GM04503 (cell line): ENCODE results near the gene GALNT15.

Source experiments
- DNase-seq: peaks from one replicate; pipeline ENCODE4 v3.0.0-alpha.2; 2012; ENCODE audit warnings: low read depth

GALNT15 gene

DNA sequence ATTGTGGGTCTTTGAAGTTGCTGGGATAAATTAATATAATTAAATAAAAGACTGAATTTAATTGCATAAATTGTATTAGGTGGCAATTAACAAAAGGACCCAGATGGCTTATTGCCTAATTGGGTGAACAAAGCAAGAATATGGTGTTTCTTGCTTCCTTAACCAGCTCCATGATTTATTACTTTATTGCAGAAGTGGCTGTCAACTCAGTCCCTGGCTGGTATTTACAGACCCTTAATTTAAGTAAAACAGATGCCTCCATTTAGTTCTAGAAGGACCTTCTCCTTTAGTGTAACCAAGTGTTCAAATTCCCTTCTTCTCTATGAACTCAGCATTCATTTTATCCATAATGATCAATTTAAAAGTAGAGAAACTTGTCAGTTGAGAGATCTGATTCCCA, 55.2 kb downstream of the GALNT15 start:
- no peak for DNase-seq

DNA sequence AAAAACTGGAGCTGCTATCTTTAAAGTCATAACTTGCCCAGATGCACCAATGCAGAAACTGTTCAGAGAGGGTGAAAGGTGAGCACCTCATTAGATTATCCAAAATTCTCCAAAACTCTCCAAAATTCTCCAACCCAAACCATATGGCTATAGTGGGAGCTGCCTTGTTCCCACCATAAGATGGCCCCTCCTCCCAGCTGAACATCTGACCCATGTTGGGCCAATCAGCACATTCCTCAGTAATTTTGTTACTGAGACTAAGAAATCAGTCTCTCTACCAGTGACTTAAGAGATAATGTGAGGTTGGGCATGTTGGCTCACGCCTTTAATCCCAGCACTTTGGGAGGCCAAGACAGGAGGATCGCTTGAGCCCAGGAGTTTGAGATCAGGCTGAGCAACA, 57.5 kb downstream of the GALNT15 start:
- no peak for DNase-seq

DNA sequence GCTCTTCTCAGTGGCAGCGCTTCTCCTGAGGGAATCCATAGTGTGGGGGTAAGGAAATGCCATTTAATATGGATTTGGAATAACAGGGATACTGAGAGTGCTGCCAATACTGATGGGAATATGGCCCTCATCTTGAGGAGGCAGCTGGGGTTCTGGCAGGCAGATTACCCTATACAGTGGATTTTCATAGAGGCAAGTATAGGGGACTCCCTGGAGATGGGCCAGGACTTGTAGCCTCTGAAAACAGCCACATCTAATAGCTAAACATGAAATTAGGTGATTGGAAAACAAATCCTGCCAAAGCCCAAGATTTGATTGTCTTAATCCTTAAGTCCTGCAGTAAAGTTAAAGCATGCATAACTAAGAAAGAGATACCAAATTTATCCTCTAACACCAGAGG, 59.3 kb downstream of the GALNT15 start:
- DNase-seq = no peak

DNA sequence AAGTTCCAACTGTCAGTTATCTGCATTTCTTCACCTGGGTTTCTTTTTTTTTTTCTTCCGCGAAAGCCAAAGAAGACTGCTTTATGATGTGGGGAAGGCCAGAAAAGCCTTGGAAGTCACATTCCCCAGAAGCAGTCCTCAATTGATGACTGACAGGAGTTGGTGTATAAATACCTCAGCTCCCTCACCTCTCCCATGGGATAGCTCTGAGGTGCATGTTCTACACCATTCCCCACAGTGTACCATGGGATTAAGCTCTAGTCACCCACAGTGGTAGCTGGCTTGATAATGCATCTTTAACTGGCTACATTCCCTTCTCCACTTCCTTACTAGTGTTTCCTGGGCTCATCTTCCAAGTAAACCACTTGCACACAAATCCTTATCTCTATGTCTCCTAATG, 59.8 kb downstream of the GALNT15 start:
- DNase-seq = no peak

DNA sequence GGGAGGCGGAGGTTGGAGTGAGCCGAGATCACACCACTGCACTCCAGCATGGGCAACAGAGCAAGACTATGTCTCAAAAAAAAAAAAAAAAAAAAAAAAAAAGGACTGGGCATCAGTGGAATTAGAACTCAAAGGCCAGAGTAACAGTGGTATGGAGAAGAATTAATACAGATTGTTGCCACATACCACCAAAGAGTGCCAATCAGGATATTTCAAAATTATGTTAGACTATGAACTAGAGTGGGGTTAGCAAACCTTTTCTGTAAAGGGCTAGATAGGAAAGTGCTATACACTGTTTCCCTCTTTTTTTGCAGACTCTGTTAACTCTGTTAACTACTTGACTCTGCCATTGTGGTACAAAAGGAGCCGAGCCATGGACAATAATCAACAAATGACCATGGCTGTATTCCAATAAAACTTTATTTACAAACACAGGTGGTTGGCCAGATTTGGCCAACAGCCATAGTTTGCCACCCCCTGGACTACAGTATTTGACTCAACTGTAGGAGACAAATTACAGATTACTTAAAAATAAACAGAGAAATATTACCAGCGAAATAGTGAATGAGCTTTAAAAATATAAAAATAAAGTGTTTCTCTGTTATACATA, 61.7 kb downstream of the GALNT15 start:
- DNase-seq = no peak

DNA sequence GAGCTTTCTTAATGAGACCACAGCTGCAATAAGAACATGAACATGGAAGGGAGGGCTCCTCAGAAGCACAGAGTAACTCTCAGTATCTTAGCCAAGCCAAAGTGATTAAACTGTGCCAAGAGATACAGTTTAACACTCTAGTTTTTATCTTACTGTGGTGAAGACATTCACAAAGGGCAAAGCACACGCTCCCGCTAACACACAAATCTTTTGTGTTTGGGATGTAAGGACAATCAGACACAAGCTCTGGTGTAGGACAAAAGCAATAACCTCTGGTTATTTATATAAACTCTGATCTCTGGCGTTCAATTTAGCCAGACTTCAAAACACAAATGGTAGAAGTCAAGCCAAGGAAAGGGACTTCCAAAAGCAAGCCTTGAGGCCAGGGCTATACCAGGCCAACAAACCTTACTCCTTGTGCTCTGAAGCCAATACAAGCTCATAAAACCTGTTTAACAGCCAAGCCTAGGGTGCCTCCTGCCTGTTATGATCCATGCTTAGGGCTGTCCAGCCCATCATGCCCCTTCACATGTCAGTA, 62.4 kb downstream of the GALNT15 start:
- DNase-seq = no peak

DNA sequence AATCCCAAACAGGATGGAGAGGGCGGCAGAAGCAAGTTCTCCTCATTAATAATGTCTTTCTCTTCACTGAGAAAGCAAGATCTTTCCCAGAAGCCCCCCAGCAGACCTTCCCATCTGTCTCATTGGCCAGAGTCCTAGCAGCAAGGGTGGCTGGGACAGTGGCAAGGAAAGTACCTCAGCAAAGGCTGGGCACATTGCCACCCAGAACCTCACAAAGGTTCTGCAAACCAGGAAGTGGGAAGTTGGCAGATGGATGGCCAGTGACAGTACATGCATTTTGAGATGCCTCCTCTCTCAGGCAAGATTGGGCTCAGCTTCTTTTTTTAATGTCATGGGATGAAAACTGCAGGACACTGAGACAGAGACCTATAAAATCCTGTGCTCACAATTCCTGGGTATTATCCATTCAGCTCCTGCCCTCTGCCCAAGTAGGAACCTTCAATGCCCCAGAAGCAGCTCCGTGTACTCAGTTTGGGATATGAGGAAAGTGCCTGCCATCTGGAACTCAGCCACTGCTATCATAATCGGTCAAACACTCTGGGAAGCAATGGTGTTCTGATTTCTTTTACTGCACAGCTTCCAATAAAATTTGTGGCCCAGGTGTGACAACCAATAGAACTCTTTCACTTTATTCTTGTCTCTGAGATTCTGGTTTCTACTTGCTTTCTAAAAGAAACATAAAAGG, 64.7 kb downstream of the GALNT15 start:
- DNase-seq = no peak

DNA sequence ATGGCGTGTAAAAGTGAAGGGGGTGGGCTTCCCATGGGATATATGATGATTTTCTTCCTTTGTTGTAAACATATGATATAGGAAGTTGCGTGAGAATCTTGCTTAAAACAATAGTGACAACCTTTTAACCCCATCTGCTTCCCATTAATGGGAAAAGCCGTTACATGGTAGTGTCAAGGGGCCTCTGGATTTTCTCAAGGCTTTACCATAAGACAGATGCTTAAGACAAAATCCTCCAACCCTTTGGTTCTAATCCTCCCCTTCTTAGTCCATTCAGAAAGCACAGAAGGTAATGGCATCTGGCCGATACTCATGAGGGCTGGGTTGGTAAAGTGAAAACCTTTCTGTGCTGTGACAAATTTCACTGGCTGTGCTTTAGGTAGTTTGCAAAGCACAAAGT, 65.3 kb downstream of the GALNT15 start:
- DNase-seq = no peak

DNA sequence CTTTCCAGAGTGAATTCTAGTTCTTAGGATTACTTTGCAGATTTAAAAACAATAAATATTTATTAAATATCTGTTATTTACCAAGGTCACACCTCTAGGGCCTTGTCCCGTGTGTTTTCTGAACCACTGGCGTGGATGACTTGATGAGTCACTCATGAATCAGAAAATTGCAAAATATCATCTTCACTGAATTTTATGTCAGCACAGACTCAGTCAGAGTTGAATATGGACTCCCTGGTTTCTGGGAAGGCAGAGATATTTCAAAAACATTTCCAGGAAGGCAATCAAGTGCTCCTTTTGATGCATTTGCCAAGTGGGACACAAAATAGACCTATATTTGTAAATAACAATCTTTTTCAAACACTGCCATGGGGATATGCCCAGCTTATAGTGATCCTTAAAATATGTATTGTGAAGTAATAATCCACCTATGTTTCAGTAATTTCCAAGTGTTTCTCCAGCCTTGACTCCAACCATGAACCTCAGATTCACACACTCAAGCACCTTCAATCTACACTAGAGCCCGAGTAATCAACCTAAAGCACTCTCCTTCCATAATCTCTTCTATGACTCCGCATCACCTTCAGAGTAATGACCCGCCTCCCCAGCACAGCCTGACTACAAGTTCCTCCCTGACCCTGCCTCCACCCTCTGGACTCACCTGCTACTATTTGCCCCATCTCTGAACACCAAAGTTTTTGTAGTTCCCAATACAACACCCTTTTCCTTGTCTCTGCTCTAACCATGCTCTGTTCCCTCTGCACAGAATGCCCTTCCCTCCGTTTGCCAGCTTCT, 65.9 kb downstream of the GALNT15 start:
- DNase-seq = peak; percentile 60

DNA sequence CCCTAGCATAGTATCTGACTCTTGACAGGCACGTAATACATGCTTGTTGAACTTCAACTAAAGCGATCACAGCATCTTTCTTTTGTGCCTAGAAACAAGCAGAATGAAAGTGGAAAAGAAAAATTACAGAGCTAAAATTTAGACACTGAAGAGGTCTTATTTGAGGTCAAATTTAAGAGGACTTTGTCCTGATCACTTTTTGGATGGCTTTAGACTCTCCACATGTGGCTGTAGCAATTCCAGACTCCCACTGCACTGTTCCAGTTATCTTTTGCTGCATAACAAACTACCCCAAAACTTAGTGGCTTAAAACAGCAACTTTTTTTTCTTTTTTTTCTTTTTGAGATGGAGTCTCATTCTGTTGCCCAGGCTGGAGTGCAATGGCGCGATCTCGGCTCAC, 66.7 kb downstream of the GALNT15 start:
- no peak for DNase-seq

DNA sequence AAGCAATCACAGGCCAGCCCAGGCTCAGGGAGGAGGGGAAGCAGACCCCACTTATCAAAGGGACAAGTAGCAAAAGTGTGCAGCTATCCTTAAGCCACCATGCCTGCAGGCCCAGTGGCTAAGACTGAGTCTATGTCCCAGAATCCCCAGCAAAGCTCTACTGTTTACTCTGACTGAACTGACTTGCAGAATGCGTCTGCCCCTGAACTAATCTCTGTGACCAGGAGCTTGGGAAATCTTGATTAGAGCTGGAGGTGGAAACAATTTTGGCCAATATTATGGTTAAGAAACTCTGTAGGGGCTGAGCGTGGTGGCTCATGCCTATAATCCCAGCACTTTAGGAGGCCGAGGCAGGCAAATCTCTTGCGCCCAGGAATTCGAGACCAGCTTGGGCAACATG, 67.7 kb downstream of the GALNT15 start:
- no peak for DNase-seq

DNA sequence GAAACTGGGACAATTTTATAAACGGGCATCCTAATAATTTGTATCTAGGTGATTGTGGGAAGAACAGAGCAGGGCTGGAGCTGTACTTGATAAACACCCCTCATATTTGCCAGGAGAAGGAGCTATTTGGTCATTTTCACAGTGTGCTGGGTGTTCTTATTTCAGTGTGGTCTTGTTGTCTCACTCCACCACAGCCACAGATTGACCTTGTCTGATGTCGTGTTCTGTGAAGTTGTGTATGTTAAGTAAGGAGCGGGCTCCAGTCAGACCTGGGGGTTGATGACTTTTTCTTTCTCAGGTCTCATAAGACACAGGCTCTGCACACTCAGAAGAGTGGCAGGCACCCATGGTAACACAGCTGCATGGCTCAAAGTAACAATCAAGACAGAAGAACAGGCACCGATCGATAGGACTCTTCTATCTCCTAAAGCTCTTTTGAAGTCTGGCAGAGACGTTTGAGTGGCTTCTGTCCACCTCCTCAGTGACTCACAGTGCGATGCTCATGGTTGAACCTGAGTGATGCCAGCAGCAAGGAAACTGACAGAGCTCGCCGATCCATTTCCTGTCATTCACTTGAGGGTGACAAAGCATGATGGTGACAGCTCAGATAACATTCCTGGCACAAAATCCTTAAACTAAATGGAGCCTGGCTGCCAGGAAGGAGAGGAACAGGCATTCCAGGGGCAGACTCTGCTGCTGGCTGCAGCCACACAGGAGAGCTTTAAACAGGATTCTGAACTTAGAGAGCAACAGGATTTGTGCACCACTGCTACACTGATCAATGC, 69.4 kb downstream of the GALNT15 start:
- no peak for DNase-seq

DNA sequence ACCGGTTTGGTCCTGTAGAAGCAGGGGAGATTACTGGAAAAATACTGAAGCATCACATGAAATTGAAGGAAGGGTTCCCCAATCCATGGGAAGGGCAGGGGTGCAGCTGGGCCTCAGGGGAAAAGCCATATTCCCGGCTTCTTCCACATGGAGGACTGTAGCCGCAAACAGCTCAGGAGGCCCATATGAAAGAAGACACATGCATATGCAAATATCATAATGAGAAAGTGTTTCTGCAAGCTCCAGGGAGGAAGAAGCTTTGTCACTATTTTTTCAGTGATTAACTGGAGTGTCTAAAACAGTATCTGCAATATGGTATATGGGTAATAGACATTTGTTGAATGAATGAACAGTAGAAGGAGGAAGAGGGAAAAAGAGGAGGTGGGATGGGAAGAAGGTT, 71.1 kb downstream of the GALNT15 start:
- DNase-seq = no peak

DNA sequence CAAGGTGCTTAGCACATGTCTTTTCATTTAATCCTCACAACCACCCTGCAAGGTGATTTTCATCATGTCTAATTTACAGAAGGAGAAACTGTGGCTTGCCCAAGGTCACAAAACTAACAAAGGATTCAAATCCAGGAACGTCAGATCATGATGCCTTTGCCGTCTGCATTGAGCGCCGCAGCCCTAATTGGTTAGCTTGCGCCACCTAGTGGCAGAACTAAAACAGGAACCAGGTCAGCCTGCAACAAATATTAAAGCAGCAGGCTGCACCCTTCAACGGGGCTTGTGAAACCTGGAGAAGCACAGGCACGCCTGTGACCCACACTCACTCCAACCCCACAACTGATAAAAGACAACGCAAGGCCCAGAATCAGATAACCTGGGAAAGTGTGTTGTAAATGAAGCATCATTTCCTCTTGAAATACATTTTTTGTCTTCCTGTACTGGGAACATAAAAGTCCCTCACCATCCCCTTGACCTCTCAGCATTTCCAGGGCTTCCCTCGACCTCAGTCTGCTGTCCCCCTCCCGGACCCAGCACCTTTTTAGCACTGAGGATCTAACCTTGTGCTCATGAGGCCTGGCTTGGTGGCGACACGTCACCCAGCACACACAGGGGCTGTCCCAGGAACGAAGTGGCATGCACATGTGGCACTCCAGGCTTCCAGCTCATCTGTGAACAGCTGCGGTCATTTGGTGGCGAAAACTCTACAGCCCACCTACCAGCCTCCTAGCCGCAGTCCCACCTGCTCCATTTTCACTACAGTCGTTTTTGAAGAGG, 73.0 kb downstream of the GALNT15 start:
- no peak for DNase-seq

DNA sequence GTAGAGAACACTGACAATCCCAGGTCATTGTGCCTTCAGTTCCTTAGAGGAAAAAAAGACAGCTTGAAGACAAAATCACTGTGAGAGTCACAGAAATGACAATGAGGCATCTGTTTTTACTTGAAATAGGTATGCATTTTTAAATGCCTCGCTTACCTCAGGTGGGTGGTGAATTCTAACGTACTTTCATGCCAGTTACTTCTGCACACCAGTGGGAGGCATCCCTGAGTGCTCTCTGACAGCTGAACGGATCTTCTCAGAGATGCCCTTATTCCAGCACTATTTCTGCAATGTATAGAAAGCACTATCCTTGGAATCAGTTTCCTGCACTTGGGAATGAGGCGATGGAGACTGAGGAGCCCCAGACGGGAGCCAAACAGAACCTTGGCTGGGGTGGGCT, 74.1 kb downstream of the GALNT15 start:
- DNase-seq = no peak

DNA sequence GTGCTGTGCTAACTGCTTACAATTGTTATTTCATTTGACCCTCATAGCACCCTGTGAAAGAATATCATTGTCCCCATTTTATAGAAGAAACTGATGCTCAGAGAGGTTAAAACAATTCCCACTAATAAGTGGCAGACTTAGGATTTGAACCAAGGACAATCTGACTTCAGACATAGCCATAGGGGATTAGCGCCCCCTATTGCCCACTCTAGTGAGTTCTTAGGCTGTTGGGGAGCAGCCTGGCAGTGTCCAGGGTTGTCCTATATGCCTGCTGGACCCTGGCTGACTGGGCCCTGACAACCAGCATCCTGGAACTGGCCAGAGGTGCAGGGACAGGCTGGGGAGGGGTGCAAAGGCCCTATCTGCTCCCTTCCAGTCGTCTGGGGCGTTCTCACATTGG, 74.9 kb downstream of the GALNT15 start:
- no peak for DNase-seq

DNA sequence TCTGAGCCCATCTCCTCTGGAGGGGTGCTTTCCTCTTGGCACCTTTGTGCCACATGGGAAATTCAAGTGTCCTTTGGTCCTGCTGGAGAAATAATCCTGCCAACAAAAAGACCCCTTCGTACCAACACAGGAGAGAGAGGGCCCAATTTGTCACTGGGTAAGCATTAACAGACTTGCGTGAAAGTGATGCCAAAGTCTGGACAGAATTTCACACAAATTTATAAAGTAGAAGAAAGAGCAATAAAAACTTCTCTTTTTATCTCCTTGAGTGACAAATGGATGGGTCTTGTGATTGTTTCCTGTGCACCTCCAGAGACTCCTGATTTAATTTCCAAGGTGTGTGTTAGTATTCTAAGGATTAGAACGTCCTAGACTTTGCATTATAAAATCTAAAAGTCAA, 75.4 kb downstream of the GALNT15 start:
- no peak for DNase-seq

DNA sequence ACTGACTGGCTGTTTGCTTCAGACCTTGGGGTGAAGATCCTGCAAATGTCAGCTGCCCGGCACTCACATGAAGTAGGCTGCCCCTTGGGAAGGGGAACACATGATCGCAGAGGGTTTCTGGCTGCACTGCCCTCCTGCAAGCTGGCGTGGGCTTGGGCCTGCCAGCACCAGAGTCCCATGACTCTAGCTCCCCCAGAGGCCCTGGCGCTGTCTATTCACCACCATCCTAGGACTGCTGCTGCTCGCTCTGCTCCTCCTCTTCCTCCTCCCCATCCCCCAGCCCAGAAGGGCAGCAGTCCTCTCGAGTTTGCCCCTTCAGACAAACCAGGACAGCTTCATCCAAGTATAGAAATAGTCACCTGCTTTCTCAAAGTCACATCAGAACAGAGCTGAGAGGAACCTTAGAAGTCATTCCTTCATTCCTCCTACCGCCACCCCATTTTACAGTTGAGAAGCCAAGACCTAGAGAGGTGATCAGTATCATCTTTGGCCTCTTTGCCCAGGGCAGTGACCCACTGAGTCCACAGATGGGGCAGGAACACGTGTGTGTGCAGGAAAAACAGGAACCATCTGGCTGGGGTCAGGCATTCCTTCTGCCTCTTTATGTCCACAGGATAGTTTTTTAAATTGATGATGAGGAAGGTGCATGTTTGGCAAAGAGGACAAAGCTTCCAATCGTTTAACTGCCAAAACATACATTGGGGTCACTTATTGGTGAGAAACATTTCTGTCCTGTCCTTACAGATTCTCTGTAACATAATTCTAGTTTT, 77.0 kb downstream of the GALNT15 start:
- DNase-seq = no peak

DNA sequence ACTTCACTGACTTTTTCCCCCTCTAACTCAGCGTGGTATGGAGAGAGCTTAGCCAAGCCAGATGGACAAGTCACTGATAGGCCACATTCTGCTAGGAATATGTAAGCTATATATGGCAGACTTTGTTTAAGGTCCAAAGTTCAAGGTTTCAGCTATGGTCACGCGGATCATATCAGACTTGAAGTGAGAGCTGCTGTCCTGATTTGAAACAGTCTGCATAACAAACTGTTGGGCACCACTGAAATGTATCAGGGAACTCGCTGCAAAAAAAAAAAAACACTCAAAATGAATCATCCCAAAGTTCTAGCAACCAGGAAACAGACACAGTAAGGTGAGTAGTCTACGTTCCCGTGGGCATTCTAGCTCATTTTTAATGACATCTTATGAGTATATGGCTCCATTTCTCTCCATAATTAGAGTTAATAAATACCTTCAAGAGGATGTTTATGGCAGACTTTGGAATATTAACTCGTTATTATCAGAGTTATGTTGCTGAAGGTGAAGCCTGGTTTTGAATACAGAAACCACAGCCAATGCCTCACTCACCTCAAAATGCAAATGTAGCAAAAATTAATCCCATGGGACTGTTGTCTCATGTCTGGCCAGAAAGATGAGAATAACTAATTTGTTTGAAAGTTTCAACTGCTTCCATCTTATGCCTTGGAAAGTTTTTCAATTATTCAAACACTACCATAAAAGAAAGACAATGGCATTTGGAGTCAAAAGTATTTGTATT, 77.9 kb downstream of the GALNT15 start:
- no peak for DNase-seq

DNA sequence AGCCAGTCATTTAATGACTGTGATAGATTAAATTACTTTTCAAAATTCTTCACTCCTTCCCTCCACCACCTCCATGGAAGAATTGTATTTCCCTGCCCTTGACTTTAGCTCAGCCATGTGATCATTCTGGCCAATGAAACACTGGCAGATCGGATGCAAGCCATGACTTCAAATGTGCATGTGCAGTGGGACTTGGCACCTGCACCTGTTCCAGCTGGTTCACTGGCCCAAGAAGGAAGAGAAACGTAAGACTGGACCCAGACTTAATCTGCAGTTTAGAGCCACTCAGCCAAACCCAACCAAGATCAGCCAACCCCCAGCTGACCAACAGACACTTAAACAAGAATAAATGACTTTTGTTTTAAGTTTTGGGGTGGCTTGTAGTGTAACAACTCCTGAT, 78.5 kb downstream of the GALNT15 start:
- no peak for DNase-seq
